OCI-LY7 (cell line): ENCODE measurements around the gene TMEM179. TPM values are rescaled to one million over a fixed set of nuclear protein-coding genes. Genes with fewer than 3 reads are reported as not detected.

Experiments used
- BruUV-seq: library from RNA; stranded (reverse); fragments of 400-500 nt; replicated peaks from 2 replicates; lab custom pipeline; 2021; lab: Mats Ljungman, UMichigan
- CTCF ChIA-PET: fragments of 300-600 bp; sonication (Branson Sonifier 250); formaldehyde crosslinking; loops from one replicate; lab custom pipeline; 2022; ENCODE audit warnings: antibody characterized with exemption; ENCODE audit not compliant: unreplicated experiment; lab: Charles Lee
- POLR2A ChIA-PET: fragments of 300-600 bp; sonication (Branson Sonifier 250); formaldehyde crosslinking; loops from one replicate; lab custom pipeline; 2022; ENCODE audit warnings: antibody characterized with exemption; lab: Charles Lee
- DNase-seq: peaks from one replicate; pipeline ENCODE4 v3.0.0-alpha.2; 2015; ENCODE audit warnings: low spot score
- H2AFZ ChIP-seq: fragments of 200-600 bp; sonication (generic), shearing (Covaris generic); 2 replicates; pipeline ENCODE4 v1.6.1; 2014; ENCODE audit warnings: mild to moderate bottlenecking, antibody characterized with exemption, low read length, moderate library complexity
- H3K27ac ChIP-seq: fragments of 200-600 bp; sonication (generic); 2 replicates; pipeline ENCODE4 v1.5.1; 2014; ENCODE audit warnings: mixed run types, low read depth, mild to moderate bottlenecking, moderate library complexity, low read length, inconsistent platforms; ENCODE audit not compliant: poor library complexity, severe bottlenecking
- H3K36me3 ChIP-seq: fragments of 200-600 bp; sonication (generic); 2 replicates; pipeline ENCODE4 v1.6.1; 2014; ENCODE audit warnings: mild to moderate bottlenecking, antibody characterized with exemption, low read length, moderate library complexity, mixed read lengths; ENCODE audit not compliant: insufficient read depth
- H3K4me1 ChIP-seq: fragments of 200-600 bp; sonication (generic); 2 replicates; pipeline ENCODE4 v1.5.1; 2014; ENCODE audit warnings: mild to moderate bottlenecking, low read length; ENCODE audit not compliant: insufficient read depth, poor library complexity, severe bottlenecking
- H3K4me2 ChIP-seq: fragments of 200-600 bp; sonication (generic); 2 replicates; pipeline ENCODE4 v1.6.1; 2014; ENCODE audit warnings: mild to moderate bottlenecking, low read length
- H3K4me3 ChIP-seq: fragments of 200-600 bp; sonication (generic); 2 replicates; pipeline ENCODE4 v1.5.1; 2014; ENCODE audit warnings: mild to moderate bottlenecking, low read depth, low read length; ENCODE audit not compliant: poor library complexity, severe bottlenecking
- H3K79me2 ChIP-seq: fragments of 200-600 bp; sonication (generic); 2 replicates; pipeline ENCODE4 v1.6.1; 2016; ENCODE audit warnings: low read depth, mild to moderate bottlenecking, low read length, moderate library complexity, mixed read lengths; ENCODE audit not compliant: insufficient read depth
- H3K9me2 ChIP-seq: fragments of 200-600 bp; sonication (generic); 2 replicates; pipeline ENCODE4 v1.6.1; 2016; ENCODE audit warnings: mild to moderate bottlenecking, low read length, mixed read lengths; ENCODE audit not compliant: insufficient read depth
- H3K9me3 ChIP-seq: fragments of 200-600 bp; sonication (generic); 2 replicates; pipeline ENCODE4 v1.6.1; 2014; ENCODE audit warnings: mild to moderate bottlenecking, mixed run types, low read length, mixed read lengths
- H4K20me1 ChIP-seq: fragments of 200-600 bp; sonication (generic); 2 replicates; pipeline ENCODE4 v1.6.1; 2014; ENCODE audit warnings: mild to moderate bottlenecking, antibody characterized with exemption, low read length, moderate library complexity, mixed read lengths; ENCODE audit not compliant: insufficient read depth
- EZH2phosphoT487 ChIP-seq: fragments of 200-600 bp; sonication (generic); IDR thresholded peaks from 2 replicates; pipeline ENCODE4 v1.6.1; 2018; ENCODE audit warnings: low read depth, borderline replicate concordance, mild to moderate bottlenecking, mixed run types, antibody characterized with exemption, low read length, moderate library complexity, mixed read lengths
- intact Hi-C: fragments of 100-400 bp; cut with micrococcal nuclease; formaldehyde crosslinking; loops from one replicate; pipeline ENCODE4 v1.10.0; 2022; ENCODE audit not compliant: unreplicated experiment
- total RNA-seq, 2 experiments: library from RNA; depleted of rRNA in 1 of 2; stranded (reverse); fragments of >200 nt in 1 of 2; shearing (Covaris generic) in 1 of 2; gene quantifications; 2 replicates each; pipeline ENCODE4 v1.2.3, GENCODE V29; 2014 to 2022
- TF ChIP-seq, protein P1 (sequence below): fragments of 200-600 bp; sonication (generic); conservative IDR thresholded peaks from 2 replicates; pipeline ENCODE4 v1.5.1; 2014; ENCODE audit warnings: mild to moderate bottlenecking, antibody characterized with exemption, low read length, moderate library complexity, mixed read lengths

The TMEM179 gene
- total RNA-seq, 2 experiments from 2014 or later, result not detected

DNA sequence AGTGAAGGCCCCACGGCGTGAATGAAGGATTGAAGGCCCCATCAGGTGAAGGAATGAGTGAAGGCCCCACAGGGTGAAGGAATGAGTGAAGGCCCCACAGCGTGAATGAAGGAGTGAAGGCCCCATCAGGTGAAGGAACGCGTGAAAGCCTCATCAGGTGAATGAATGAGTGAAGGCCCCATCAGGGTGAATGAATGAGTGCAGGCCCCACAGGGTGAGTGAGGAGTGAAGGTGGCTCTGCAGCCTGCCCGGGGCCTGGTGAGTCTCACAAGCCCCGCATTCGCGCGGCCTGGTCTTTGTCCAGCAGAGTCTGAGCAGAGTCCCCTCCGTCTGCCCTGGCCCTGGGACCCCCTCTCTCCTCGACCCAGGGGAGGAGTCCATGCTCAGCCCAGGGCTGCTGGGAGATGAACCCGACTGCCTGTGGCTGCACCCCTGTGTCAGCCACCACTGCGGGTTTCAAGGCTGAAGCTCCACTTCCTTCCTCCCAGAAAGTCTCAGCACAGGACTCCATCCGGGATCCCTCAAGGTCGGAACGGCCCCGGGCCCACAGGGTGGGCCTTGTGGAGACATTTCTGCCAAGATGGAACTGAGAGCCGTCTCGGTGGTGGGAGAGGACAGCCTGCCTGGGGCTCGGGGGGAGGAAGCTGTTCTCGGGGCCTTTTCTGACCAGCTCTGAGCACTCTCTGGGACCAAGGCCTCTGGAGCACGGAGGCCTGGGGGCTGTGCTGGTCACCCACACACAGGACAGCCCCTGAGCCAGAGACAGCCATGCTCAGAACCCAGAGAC is 37.4 kb upstream of the TMEM179 start:
- BruUV-seq, result no TSS peak
- CTCF ChIA-PET, result no interaction called here
- intact Hi-C loops, result loop anchor here (10.0 kb wide), 1 partner anchor 567 kb away; no protein-coding TSS in a partner anchor

DNA sequence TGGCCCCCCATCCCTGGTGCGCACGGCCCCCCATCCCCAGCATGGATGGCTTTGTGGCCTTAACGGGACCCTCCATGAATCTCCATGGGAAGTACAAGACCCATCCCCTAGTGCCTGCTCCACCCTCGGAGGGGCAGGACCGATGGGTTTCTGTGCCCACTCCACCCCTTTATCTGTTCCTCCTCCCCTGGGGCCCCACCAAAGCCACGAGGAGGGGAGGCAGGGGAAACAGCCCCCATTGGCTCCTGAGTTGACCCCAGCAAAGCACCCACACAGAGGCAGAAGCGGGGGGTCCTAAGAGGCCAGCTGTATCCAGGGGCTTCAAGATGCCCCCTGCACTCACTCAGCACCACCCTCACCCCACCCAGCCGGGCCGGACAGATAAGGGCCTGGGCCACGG is 36.1 kb upstream of the TMEM179 start:
- Histone ChIP-seq H3K79me2 (no peaks in the 10 kb centered on the region), H3K4me2 (no peak overlapping the region), H3K4me3 (no peak overlapping the region), H3K9me3 (no peaks in the 10 kb centered on the region), H3K36me3 (no peaks in the 10 kb centered on the region), H4K20me1 (no peaks in the 10 kb centered on the region), H3K4me1 (no peaks in the 10 kb centered on the region), H3K9me2 (no peaks in the 10 kb centered on the region), H3K27ac (no peak overlapping the region), H2AFZ (no peak overlapping the region)
- ChIA-PET CTCF (no interaction called here), POLR2A (no interaction called here)
- no peak for TF ChIP-seq EZH2phosphoT487
- TF ChIP-seq, protein P1, sequence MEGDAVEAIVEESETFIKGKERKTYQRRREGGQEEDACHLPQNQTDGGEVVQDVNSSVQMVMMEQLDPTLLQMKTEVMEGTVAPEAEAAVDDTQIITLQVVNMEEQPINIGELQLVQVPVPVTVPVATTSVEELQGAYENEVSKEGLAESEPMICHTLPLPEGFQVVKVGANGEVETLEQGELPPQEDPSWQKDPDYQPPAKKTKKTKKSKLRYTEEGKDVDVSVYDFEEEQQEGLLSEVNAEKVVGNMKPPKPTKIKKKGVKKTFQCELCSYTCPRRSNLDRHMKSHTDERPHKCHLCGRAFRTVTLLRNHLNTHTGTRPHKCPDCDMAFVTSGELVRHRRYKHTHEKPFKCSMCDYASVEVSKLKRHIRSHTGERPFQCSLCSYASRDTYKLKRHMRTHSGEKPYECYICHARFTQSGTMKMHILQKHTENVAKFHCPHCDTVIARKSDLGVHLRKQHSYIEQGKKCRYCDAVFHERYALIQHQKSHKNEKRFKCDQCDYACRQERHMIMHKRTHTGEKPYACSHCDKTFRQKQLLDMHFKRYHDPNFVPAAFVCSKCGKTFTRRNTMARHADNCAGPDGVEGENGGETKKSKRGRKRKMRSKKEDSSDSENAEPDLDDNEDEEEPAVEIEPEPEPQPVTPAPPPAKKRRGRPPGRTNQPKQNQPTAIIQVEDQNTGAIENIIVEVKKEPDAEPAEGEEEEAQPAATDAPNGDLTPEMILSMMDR, result no peak
- intact Hi-C loops, result loop anchor here (1.0 to 10.0 kb wide), 2 partner anchors 503 to 566 kb away; no protein-coding TSS in a partner anchor
- BruUV-seq, result no TSS peak
- no peak for DNase-seq

More for the DNA sequence above, 37.4 kb upstream of the TMEM179 start:
- Histone ChIP-seq H3K9me2 (no peaks in the 10 kb centered on the region), H3K4me1 (no peaks in the 10 kb centered on the region), H3K9me3 (no peaks in the 10 kb centered on the region), H4K20me1 (no peaks in the 10 kb centered on the region), H3K79me2 (no peaks in the 10 kb centered on the region), H3K27ac (no peak overlapping the region), H2AFZ (no peak overlapping the region), H3K4me3 (no peak overlapping the region), H3K4me2 (no peak overlapping the region), H3K36me3 (no peaks in the 10 kb centered on the region)
- TF ChIP-seq EZH2phosphoT487, result no peak
- POLR2A ChIA-PET, result no interaction called here
- DNase-seq, result no peak

DNA sequence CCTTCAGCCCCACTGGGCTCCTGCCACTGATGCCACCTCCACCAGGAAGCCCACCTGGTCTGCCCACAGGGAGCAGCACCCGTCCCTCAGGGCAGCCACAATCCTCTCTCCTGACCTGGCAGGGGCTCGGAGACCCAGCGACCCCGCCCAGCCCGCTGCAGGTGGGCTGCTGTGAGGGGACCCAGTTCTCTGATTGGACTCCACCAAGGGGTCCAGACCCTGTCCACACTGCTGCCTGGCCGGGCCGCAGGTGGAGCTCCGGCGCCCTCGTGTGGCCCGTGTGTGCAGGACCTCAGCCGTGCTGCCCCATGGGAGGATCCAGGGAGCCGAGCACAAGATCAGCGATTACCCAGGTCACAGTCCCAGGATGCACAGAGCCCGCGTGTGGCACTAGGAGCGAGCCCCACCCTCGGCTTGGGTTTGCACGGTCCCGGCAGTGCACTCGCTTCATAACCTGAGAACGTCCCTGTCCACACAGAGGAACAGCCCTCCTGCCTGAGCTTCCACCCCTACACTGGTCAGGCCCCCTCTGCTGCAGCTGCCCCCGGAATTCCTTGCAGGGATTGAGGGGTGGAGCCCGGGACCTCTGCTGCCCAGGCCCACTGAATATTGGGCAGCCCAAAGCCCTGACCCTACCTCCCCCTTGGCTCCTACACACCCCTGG is 35.4 kb upstream of the TMEM179 start:
- no peaks in the 10 kb centered on the region for H4K20me1 ChIP-seq
- intact Hi-C loops, result loop anchor here (1.0 to 10.0 kb wide), 2 partner anchors 503 to 565 kb away; no protein-coding TSS in a partner anchor
- TF ChIP-seq, protein P1, result peak; percentile 94
- no peak for TF ChIP-seq EZH2phosphoT487
- H3K36me3 ChIP-seq, result no peaks in the 10 kb centered on the region
- no peak overlapping the region for H3K27ac ChIP-seq
- no peaks in the 10 kb centered on the region for H3K9me2 ChIP-seq
- peak; percentile 69 for DNase-seq
- H3K4me1 ChIP-seq, result no peaks in the 10 kb centered on the region
- no peak overlapping the region for H2AFZ ChIP-seq
- no peaks in the 10 kb centered on the region for H3K79me2 ChIP-seq
- H3K4me3 ChIP-seq, result no peak overlapping the region
- ChIA-PET CTCF (interaction anchor here (0.6 kb wide), 1 partner anchor 130 kb away, joined by 4 read pairs; no protein-coding TSS in a partner anchor), POLR2A (interaction anchor here (0.6 kb wide), 1 partner anchor 42 kb away, joined by 3 read pairs; no protein-coding TSS in a partner anchor)
- no TSS peak for BruUV-seq
- no peaks in the 10 kb centered on the region for H3K9me3 ChIP-seq
- H3K4me2 ChIP-seq, result no peak overlapping the region
